Esophagus squamous epithelium (tissue), 5 donors: Measurements from ENCODE around the gene GTPBP1. TPM values are rescaled to one million over a fixed set of nuclear protein-coding genes. Genes with fewer than 3 reads are reported as not detected.

ENCODE experiments used
- DNase-seq: peaks from one replicate; lab custom pipeline; 2025; lab: John Stamatoyannopoulos, UW
- H3K27ac ChIP-seq, 4 donors: fragments of 200-600 bp; sonication (generic); one replicate each; pipeline ENCODE4 v1.5.1; 2016 to 2019; ENCODE audit warnings: mild to moderate bottlenecking in 1 of 4
- H3K27me3 ChIP-seq, 4 donors: fragments of 200-600 bp; sonication (generic); 1 replicate in 3 of 4; 2 replicates in 1 of 4; pipeline versions ENCODE4 v1.5.1 to v1.6.0; 2017 to 2021; ENCODE audit warnings: antibody characterized with exemption in 1 of 4
- H3K36me3 ChIP-seq, 3 donors: fragments of 200-600 bp; sonication (generic); one replicate each; pipeline ENCODE4 v1.5.1; 2016 to 2019
- H3K4me1 ChIP-seq, 3 donors: fragments of 200-600 bp; sonication (generic); one replicate each; pipeline ENCODE4 v1.5.1; 2017 to 2019
- H3K4me3 ChIP-seq, 4 donors: fragments of 200-600 bp; sonication (generic); 1 replicate in 3 of 4; 2 replicates in 1 of 4; pipeline ENCODE4 v1.5.1; 2016 to 2019; ENCODE audit warnings: mild to moderate bottlenecking in 2 of 4, moderate library complexity in 1 of 4
- H3K9me3 ChIP-seq, 3 donors: fragments of 200-600 bp; sonication (generic); one replicate each; pipeline ENCODE4 v1.5.1; 2016 to 2019
- POLR2A ChIP-seq, 4 donors: fragments of 450-650 bp; IDR thresholded peaks; one replicate each; pipeline ENCODE4 v1.6.1; 2017; ENCODE audit warnings: antibody characterized with exemption in 4 of 4, mild to moderate bottlenecking in 4 of 4, moderate library complexity in 3 of 4
- WGBS, 2 donors: methylation state at CpG; one replicate each; pipeline ENCODE4 v1.1.5; 2018; 5-methylcytosine and 5-hydroxymethylcytosine counted together
- intact Hi-C: fragments of 100-400 bp; cut with DNase I; formaldehyde crosslinking; loops from one replicate; pipeline ENCODE4 v1.15.0; 2022
- total RNA-seq, 4 donors: library from RNA; depleted of rRNA; stranded (reverse); fragments of >200 nt; gene quantifications; one replicate each; pipeline ENCODE4 v1.1.0, GENCODE V29; 2016
- TF ChIP-seq, protein P1 (sequence below), 6 experiments: fragments of 450-650 bp in 4 of 6; fragments of 200-600 bp in 2 of 6; sonication (generic) in 2 of 6; IDR thresholded peaks; one replicate each; pipeline ENCODE4 v1.5.1; 2016 to 2019; ENCODE audit warnings: antibody characterized with exemption in 6 of 6, mild to moderate bottlenecking in 4 of 6, moderate library complexity in 4 of 6
- donor health status: DM: yes; HTN: yes; CAD: no.

Gene GTPBP1
- total RNA-seq, 4 donors from 2014 or later: 15.3 to 37.4 (median 32.0) TPM

DNA sequence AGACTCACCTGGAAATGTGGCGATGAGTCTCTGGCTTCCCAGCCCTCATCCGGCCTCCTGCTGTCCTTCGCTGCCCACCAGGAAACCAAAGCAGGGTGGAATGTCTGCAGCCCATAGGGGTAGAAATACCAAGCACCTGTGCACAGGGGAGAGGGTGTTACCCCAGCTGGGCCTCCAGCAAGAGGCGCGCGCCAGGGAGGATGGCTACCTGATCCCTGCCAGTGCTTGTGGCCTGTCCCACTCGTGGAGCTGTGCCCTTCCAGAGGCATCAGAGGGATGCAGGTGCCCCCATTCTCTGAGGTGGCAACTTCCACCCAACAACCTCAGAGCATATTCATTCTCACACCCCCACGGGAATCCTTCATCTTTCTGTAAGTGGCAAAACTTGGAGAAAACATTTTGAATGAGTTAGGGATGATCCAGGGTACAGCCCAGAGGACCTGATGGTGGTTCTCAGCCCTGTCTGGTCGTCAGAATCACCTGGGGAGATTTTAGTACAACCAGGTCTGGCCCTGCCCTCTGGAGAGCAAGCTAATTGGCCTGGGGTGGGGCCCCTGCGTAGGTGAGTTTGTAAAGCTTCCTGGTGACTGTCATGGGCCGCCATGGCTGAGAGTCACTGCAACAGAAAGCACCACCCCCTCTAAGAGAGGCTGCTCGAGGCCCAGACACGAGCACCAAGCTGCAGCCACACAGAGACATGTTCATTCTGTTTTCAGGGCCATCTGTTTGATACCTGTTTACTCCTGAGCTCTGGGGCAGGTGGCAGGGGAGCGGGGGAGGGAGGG is 40.1 kb downstream of the GTPBP1 start:
- WGBS, 2 donors: 97 to 98% methylated on average over 5 to 6 of the region's 14 CpGs
- Histone ChIP-seq H3K4me1 (peaks cover 12 to 41% (median 20%) of the 10 kb centered on the region in 3 donors), H3K27ac (no peak overlapping the region), H3K36me3 (peaks cover 74 to 100% (median 78%) of the 10 kb centered on the region in 3 donors), H3K27me3 (no peaks in the 10 kb centered on the region), H3K9me3 (no peaks in the 10 kb centered on the region), H3K4me3 (no peak overlapping the region)
- DNase-seq: no peak
- TF ChIP-seq, protein P1, sequence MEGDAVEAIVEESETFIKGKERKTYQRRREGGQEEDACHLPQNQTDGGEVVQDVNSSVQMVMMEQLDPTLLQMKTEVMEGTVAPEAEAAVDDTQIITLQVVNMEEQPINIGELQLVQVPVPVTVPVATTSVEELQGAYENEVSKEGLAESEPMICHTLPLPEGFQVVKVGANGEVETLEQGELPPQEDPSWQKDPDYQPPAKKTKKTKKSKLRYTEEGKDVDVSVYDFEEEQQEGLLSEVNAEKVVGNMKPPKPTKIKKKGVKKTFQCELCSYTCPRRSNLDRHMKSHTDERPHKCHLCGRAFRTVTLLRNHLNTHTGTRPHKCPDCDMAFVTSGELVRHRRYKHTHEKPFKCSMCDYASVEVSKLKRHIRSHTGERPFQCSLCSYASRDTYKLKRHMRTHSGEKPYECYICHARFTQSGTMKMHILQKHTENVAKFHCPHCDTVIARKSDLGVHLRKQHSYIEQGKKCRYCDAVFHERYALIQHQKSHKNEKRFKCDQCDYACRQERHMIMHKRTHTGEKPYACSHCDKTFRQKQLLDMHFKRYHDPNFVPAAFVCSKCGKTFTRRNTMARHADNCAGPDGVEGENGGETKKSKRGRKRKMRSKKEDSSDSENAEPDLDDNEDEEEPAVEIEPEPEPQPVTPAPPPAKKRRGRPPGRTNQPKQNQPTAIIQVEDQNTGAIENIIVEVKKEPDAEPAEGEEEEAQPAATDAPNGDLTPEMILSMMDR (IDR thresholded peaks at IDR 0.05): no peak
- TF ChIP-seq POLR2A (IDR thresholded peaks at IDR 0.05): no peak
- intact Hi-C loops: loop anchor here (5.0 kb wide), 1 partner anchor 39 kb away; the partner anchor contains the start of gene GTPBP1

DNA sequence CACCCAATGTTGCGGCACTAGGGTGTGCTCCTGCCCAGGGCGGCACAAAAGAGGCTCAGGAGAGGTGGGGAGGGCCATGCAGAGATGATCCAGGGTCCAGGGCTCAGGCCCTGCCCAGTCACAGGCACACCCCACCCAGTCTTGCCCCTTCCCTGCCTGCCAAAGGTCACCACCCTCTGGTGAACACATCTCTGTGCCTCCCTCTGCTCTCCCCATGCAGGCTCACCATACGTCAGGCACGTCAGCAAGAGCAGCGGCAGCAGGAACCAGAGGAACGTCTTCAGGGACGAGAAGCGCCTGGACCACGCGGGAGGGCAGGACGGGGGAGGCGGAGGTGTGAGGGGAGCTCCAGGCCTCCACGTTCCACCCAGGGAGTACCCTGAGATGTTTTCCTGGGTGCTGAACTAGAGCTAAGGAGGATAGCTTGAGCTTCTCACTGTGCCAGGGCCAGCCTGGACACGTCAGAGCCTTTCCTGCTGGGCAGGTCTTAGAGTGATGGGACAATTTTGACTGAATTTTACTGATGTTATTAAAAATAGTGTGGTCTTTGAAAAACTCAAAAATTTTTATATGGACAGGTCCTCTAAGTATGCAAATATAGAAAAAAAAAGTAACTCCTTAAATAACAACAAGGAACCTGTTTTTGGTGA is 42.9 kb downstream of the GTPBP1 start:
- Histone ChIP-seq H3K36me3 (peaks cover 54 to 100% (median 71%) of the 10 kb centered on the region in 3 donors), H3K27me3 (no peaks in the 10 kb centered on the region), H3K4me1 (peaks cover 33 to 68% (median 47%) of the 10 kb centered on the region in 3 donors), H3K9me3 (no peaks in the 10 kb centered on the region), H3K27ac (peak overlapping the region; percentile 29 to 70 (median 68)), H3K4me3 (no peak overlapping the region)
- intact Hi-C loops: loop anchor here (5.0 kb wide), 1 partner anchor 41 kb away; the partner anchor contains the start of gene GTPBP1
- TF ChIP-seq POLR2A (IDR thresholded peaks at IDR 0.05): no peak
- TF ChIP-seq, protein P1 (IDR thresholded peaks at IDR 0.05): no peak
- 43 to 46% methylated on average over 3 to 7 of the region's 14 CpGs for WGBS, 2 donors
- DNase-seq: no peak

DNA sequence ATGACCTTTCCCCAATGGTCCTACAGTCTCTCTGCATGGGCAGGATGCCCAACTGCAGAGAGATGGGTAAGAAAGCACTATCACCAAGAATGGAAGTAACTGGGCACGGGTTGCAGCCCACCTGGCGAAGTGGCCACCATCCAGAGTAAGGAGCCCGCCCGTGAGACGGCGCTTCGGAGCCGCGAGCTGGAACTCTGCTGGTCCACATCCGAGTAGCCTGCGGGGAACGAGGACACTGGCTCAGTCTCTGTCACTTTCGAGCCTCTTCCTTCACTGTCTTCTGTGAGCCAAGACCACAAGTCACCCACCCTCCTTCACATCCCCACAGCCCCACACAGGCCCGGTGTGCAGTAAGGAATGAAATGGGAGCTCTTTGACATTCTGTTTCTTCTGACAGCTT is 44.4 kb downstream of the GTPBP1 start:
- intact Hi-C loops: no loop called here
- H3K4me1 ChIP-seq: peaks cover 43 to 78% (median 52%) of the 10 kb centered on the region in 3 donors
- no peak for TF ChIP-seq POLR2A (IDR thresholded peaks at IDR 0.05)
- TF ChIP-seq, protein P1 (IDR thresholded peaks at IDR 0.05): no peak
- no peak overlapping the region for H3K4me3 ChIP-seq
- WGBS, 2 donors: 93 to 96% methylated on average over 9 to 13 of the region's 14 CpGs
- no peak for DNase-seq
- peaks cover 48 to 86% (median 63%) of the 10 kb centered on the region in 3 donors for H3K36me3 ChIP-seq
- peak overlapping the region in 1 of 4 donors; percentile 70 for H3K27ac ChIP-seq
- no peaks in the 10 kb centered on the region for H3K9me3 ChIP-seq
- H3K27me3 ChIP-seq: no peaks in the 10 kb centered on the region

DNA sequence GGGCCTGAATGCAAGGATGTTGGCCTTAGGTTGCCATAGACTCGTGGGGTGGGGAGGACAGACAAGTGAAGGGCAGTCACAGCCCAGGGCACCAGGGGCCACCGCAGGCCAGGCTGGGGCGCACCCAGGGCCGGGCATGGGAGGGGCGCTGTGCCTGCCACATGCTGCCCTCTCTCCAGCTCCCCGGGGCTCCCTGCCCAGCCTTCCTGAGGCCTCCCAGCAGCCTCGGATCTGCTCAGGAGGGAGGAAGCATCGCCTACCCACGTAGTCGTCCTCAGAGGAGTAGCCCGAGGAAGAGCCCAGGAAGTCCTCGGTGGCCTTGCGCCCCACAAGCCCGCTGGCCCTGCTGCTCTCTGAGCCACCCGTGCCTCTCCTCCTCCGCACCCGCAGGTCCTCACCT is 44.9 kb downstream of the GTPBP1 start:
- Histone ChIP-seq H3K36me3 (peaks cover 42 to 81% (median 57%) of the 10 kb centered on the region in 3 donors), H3K27ac (peak overlapping the region; percentile 43 to 100 (median 69)), H3K27me3 (no peaks in the 10 kb centered on the region), H3K4me1 (peaks cover 43 to 81% (median 52%) of the 10 kb centered on the region in 3 donors), H3K4me3 (no peak overlapping the region), H3K9me3 (no peaks in the 10 kb centered on the region)
- intact Hi-C loops: no loop called here
- TF ChIP-seq POLR2A (IDR thresholded peaks at IDR 0.05): no peak
- TF ChIP-seq, protein P1 (IDR thresholded peaks at IDR 0.05): no peak
- no peak for DNase-seq
- WGBS, 2 donors: 75 to 87% methylated on average over 6 to 9 of the region's 17 CpGs

DNA sequence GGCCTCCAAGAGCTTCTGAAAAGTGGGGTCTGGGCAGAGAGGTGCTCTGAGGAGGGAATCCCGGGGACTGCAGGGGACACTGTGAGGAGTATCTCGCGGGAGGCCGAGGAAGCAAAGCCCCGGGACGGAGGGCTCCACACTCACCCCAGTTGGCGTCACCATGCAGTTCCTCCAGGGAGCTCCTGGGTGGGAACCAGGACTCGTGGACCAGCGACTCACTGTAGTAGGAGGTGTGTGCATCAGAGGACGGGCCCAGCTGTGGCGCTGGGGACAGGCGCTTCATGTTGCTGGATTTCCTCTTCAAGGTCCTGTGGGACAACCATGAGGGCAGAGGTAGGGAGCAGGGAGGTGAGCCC is 45.3 kb downstream of the GTPBP1 start:
- no peak for TF ChIP-seq POLR2A (IDR thresholded peaks at IDR 0.05)
- TF ChIP-seq, protein P1 (IDR thresholded peaks at IDR 0.05): no peak
- intact Hi-C loops: no loop called here

More for the DNA sequence above, 45.3 kb downstream of the GTPBP1 start:
- no peaks in the 10 kb centered on the region for H3K27me3 ChIP-seq
- H3K36me3 ChIP-seq: peaks cover 39 to 77% (median 53%) of the 10 kb centered on the region in 3 donors
- peak overlapping the region; percentile 43 to 100 (median 69) for H3K27ac ChIP-seq
- WGBS, 2 donors: 45% methylated on average over 2 of the region's 12 CpGs; no CpG with 5 or more reads in 1 of the 2 donors
- H3K9me3 ChIP-seq: no peaks in the 10 kb centered on the region
- H3K4me3 ChIP-seq: peak overlapping the region in 1 of 4 donors; percentile 28
- DNase-seq: no peak
- H3K4me1 ChIP-seq: peaks cover 43 to 81% (median 52%) of the 10 kb centered on the region in 3 donors
